Peyer's patch (tissue), 4 donors: ENCODE measurements around the gene KCNQ1. TPM values are rescaled to one million over a fixed set of nuclear protein-coding genes. Genes with fewer than 3 reads are reported as not detected.

ENCODE experiments used
- DNase-seq, 3 donors: peaks; one replicate each; pipeline ENCODE4 v3.0.0-alpha.2; 2017 to 2019
- H3K27ac ChIP-seq, 4 donors: fragments of 200-600 bp; sonication (generic); one replicate each; pipeline ENCODE4 v1.5.1; 2016 to 2019
- H3K27me3 ChIP-seq, 2 donors: fragments of 200-600 bp; sonication (generic); one replicate each; pipeline ENCODE4 v1.5.1; 2019
- H3K36me3 ChIP-seq, 3 donors: fragments of 200-600 bp; sonication (generic); one replicate each; pipeline ENCODE4 v1.5.1; 2016 to 2019
- H3K4me1 ChIP-seq, 4 donors: fragments of 200-600 bp; sonication (generic); one replicate each; pipeline ENCODE4 v1.5.1; 2016 to 2019
- H3K4me3 ChIP-seq, 4 donors: fragments of 200-600 bp; sonication (generic); 1 replicate in 3 of 4; 2 replicates in 1 of 4; pipeline ENCODE4 v1.5.1; 2016 to 2019; ENCODE audit warnings: mild to moderate bottlenecking in 1 of 4
- H3K9me3 ChIP-seq, 4 donors: fragments of 200-600 bp; sonication (generic); one replicate each; pipeline ENCODE4 v1.5.1; 2016 to 2019; ENCODE audit warnings: mild to moderate bottlenecking in 1 of 4
- POLR2A ChIP-seq, 2 donors: fragments of 450-650 bp; IDR thresholded peaks; one replicate each; pipeline ENCODE4 v1.5.1; 2017; ENCODE audit warnings: antibody characterized with exemption in 2 of 2, mild to moderate bottlenecking in 2 of 2, moderate library complexity in 2 of 2
- total RNA-seq, 4 donors: library from RNA; depleted of rRNA; stranded (reverse); fragments of >200 nt; gene quantifications; one replicate each; pipeline ENCODE4 v1.1.0, GENCODE V29; 2016
- TF ChIP-seq, protein P1 (sequence below), 6 experiments: fragments of 450-650 bp in 4 of 6; fragments of 200-600 bp in 2 of 6; sonication (generic) in 1 of 6; IDR thresholded peaks; one replicate each; pipeline ENCODE4 v1.5.1; 2017 to 2019; ENCODE audit warnings: antibody characterized with exemption in 6 of 6, mild to moderate bottlenecking in 3 of 6, moderate library complexity in 1 of 6

Gene KCNQ1
- total RNA-seq, 4 donors from 2014 or later: 50.6 to 66.4 (median 54.2) TPM

DNA sequence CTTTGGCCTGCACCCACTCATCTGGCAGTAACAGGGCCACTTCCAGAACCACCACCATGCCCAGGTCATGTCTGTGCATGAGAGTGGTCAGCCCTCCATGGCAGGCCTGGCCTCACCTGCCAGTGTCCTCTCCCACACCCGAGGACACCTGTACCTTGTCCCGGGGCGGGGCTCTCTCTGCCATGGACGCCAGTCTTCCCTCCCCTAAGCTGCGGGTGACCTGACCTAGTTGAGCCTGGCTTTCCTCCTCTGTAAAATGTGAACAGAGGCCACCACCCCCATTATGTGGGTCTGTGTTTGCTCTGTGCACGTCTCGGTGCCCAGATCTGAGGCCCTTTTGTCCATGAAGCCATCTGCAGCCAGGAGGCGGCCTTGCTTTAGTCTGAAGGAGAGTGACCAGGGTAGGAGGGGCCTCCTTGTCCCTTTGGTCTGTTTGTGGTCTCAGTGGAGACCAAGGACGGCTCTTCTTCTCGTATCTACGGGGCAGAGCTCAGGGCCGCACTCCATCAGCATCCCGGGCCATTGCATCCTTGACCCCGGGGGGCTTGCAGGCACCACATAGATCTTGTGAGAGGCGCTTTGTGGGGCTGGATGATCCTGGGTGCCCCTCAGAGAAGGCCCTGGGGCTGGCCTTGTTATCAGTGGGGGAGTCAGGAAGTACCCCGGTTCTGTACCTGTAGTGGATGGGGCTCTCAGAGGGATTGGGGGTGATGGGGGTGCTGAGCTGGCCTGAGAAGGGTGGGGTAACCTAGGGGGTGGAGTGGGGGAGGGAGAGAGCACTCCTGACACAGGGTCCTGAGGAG is 121.6 kb downstream of the KCNQ1 start:
- Histone ChIP-seq H3K36me3 (no peaks in the 10 kb centered on the region), H3K4me3 (no peak overlapping the region), H3K9me3 (no peaks in the 10 kb centered on the region), H3K4me1 (peaks cover 0 to 19% (median 0%) of the 10 kb centered on the region in 4 donors), H3K27ac (peak overlapping the region in 1 of 4 donors; percentile 14), H3K27me3 (no peaks in the 10 kb centered on the region)
- peak in 2 of 3 donors; percentile 84 for DNase-seq
- TF ChIP-seq, protein P1, sequence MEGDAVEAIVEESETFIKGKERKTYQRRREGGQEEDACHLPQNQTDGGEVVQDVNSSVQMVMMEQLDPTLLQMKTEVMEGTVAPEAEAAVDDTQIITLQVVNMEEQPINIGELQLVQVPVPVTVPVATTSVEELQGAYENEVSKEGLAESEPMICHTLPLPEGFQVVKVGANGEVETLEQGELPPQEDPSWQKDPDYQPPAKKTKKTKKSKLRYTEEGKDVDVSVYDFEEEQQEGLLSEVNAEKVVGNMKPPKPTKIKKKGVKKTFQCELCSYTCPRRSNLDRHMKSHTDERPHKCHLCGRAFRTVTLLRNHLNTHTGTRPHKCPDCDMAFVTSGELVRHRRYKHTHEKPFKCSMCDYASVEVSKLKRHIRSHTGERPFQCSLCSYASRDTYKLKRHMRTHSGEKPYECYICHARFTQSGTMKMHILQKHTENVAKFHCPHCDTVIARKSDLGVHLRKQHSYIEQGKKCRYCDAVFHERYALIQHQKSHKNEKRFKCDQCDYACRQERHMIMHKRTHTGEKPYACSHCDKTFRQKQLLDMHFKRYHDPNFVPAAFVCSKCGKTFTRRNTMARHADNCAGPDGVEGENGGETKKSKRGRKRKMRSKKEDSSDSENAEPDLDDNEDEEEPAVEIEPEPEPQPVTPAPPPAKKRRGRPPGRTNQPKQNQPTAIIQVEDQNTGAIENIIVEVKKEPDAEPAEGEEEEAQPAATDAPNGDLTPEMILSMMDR (IDR thresholded peaks at IDR 0.05): peak in 2 of 6 experiments; percentile 8 to 18
- no peak for TF ChIP-seq POLR2A (IDR thresholded peaks at IDR 0.05)

- Histone ChIP-seq H3K4me1 (peaks cover 0 to 19% (median 0%) of the 10 kb centered on the region in 4 donors), H3K36me3 (no peaks in the 10 kb centered on the region), H3K4me3 (no peak overlapping the region), H3K27me3 (no peaks in the 10 kb centered on the region), H3K9me3 (no peaks in the 10 kb centered on the region), H3K27ac (no peak overlapping the region)
- peak in 1 of 3 donors; percentile 43 for DNase-seq
- TF ChIP-seq, protein P1 (IDR thresholded peaks at IDR 0.05): no peak
- no peak for TF ChIP-seq POLR2A (IDR thresholded peaks at IDR 0.05)
These were observed 122.3 kb downstream of the KCNQ1 start for GRCh38 chr11:2567026-2567671.

- no peak for DNase-seq
- no peaks in the 10 kb centered on the region for H3K36me3 ChIP-seq
- no peak overlapping the region for H3K27ac ChIP-seq
- H3K27me3 ChIP-seq: no peaks in the 10 kb centered on the region
- H3K4me1 ChIP-seq: peaks cover 0 to 13% (median 0%) of the 10 kb centered on the region in 4 donors
- no peaks in the 10 kb centered on the region for H3K9me3 ChIP-seq
- H3K4me3 ChIP-seq: no peak overlapping the region
- TF ChIP-seq POLR2A (IDR thresholded peaks at IDR 0.05): no peak
- TF ChIP-seq, protein P1 (IDR thresholded peaks at IDR 0.05): no peak
These were observed 124.5 kb downstream of the KCNQ1 start for GRCh38 chr11:2569321-2569721.

DNA sequence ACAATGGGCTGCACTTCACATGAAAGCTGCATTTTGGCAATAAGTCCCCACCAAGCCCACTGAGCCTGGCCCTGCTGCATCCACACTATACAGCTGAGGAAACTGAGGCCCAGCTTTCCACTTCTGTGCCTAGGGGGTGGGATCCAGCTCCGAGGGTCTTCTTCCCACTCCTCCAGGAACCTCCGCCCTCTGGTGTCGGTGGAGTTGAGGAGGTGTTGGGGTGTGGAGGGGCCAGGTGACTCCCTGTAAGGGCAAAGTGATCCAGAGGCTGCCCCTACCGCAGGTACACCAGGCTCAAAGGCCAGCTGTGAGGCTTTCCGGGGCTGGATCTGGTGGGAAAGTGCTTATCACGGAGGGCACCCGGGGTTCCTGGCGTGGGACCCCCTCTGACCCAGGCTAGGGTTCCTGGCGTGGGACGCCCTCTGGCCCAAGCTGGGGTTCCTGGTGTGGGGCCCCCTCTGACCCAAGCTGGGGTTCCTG is 125.0 kb downstream of the KCNQ1 start:
- Histone ChIP-seq H3K27ac (no peak overlapping the region), H3K4me1 (peaks cover 0 to 15% (median 0%) of the 10 kb centered on the region in 4 donors), H3K27me3 (no peaks in the 10 kb centered on the region), H3K4me3 (no peak overlapping the region), H3K9me3 (no peaks in the 10 kb centered on the region), H3K36me3 (no peaks in the 10 kb centered on the region)
- peak in 1 of 3 donors; percentile 44 for DNase-seq
- TF ChIP-seq, protein P1 (IDR thresholded peaks at IDR 0.05): no peak
- TF ChIP-seq POLR2A (IDR thresholded peaks at IDR 0.05): no peak

- H3K4me1 ChIP-seq: peaks cover 0 to 20% (median 0%) of the 10 kb centered on the region in 4 donors
- no peaks in the 10 kb centered on the region for H3K36me3 ChIP-seq
- no peak overlapping the region for H3K27ac ChIP-seq
- H3K27me3 ChIP-seq: no peaks in the 10 kb centered on the region
- TF ChIP-seq, protein P1 (IDR thresholded peaks at IDR 0.05): no peak
- no peak for TF ChIP-seq POLR2A (IDR thresholded peaks at IDR 0.05)
- H3K4me3 ChIP-seq: no peak overlapping the region
- H3K9me3 ChIP-seq: no peaks in the 10 kb centered on the region
- no peak for DNase-seq
These were observed 125.5 kb downstream of the KCNQ1 start for GRCh38 chr11:2570211-2570811.
